Nephron (organoid): ENCODE results near the gene F11.

ENCODE experiments used
- H3K27ac Mint-ChIP-seq, 3 experiments: 2 replicates each; pipeline ENCODE4 v1.8.0; 2020; ENCODE audit warnings: mixed read lengths in 3 of 3, mild to moderate bottlenecking in 2 of 3, moderate library complexity in 1 of 3
- H3K27me3 Mint-ChIP-seq: 2 replicates; pipeline ENCODE4 v1.8.0; 2021; ENCODE audit warnings: low read depth, mild to moderate bottlenecking, moderate library complexity, mixed read lengths
- H3K36me3 Mint-ChIP-seq: 2 replicates; pipeline ENCODE4 v1.8.0; 2020; ENCODE audit warnings: low read depth, mixed read lengths
- H3K4me1 Mint-ChIP-seq: 2 replicates; pipeline ENCODE4 v1.8.0; 2020; ENCODE audit warnings: mixed read lengths
- H3K4me3 Mint-ChIP-seq, 3 experiments: 2 replicates each; pipeline ENCODE4 v1.8.0; 2020; ENCODE audit warnings: mild to moderate bottlenecking in 3 of 3, mixed read lengths in 3 of 3, moderate library complexity in 2 of 3
- H3K9me3 Mint-ChIP-seq: 2 replicates; pipeline ENCODE4 v1.8.0; 2020; ENCODE audit warnings: mixed read lengths
- CTCF ChIP-seq, 3 experiments: fragments of 200-600 bp; sonication (generic); IDR thresholded peaks; one replicate each; pipeline ENCODE4 v1.5.0; 2021; ENCODE audit warnings: antibody characterized with exemption in 3 of 3; ENCODE audit not compliant: unreplicated experiment in 3 of 3

Gene F11

DNA sequence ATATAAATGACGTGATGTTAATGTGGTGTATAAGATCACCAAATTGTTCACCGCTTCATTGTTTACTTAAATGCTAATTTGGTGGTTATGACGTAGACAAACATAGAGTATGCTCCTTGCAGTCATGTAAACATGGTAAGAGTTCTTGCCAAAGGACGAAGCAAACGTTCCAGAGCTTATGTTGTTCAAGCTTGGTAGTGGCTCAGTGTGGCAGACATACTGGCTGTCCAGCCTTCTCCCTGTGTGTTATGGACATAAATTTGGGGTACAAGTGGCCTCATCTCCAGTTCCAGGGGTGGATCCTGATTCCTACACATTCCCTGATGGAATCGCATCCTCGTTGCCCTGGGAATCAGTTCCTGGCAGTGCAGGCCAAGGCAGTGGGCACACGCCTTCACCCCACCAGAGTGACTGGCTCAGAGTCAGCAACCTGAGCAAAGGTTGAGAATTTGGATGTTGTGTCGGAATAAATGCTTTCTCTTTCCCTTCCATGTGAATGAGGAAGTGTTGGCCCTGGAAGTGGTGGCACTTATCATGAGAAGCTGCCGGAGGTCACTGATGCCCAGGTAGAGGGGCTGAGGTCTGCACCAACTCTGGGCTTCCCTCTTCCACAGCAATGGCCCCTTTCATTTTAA lies 25.4 kb downstream of the F11 start:
- Mint-ChIP-seq H3K27ac (no peak overlapping the region), H3K36me3 (no peaks in the 10 kb centered on the region), H3K27me3 (no peaks in the 10 kb centered on the region), H3K4me3 (no peak overlapping the region), H3K4me1 (no peaks in the 10 kb centered on the region), H3K9me3 (no peaks in the 10 kb centered on the region)
- TF ChIP-seq CTCF (IDR thresholded peaks at IDR 0.05; ENCODE audit: unreplicated experiment in 3 of 3): no peak

DNA sequence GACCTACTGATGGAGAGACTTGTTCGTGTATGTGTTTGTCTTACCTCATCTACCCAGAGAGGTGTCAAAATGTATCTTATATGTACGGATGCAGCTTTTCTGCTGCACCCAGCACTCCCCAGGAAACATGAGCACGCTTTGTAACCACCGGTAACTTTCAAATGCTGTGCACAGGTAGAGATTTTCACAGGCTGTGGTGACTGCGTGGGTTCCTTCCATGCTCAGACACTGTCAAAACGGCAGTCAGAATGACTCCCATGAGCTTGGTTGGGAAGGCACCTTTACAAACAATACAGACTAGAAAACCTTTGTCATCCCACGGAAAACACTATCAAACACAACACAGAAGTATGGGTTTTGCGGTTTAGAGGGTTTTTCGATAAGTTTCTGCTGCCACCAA lies 28.2 kb downstream of the F11 start:
- Mint-ChIP-seq H3K4me1 (peaks cover 5% of the 10 kb centered on the region), H3K27me3 (peaks cover 11% of the 10 kb centered on the region), H3K27ac (no peak overlapping the region), H3K36me3 (no peaks in the 10 kb centered on the region), H3K4me3 (no peak overlapping the region), H3K9me3 (no peaks in the 10 kb centered on the region)
- TF ChIP-seq CTCF (IDR thresholded peaks at IDR 0.05; ENCODE audit: unreplicated experiment in 3 of 3): no peak

- Mint-ChIP-seq H3K4me1 (peaks cover 5% of the 10 kb centered on the region), H3K36me3 (no peaks in the 10 kb centered on the region), H3K4me3 (no peak overlapping the region), H3K9me3 (no peaks in the 10 kb centered on the region), H3K27ac (no peak overlapping the region), H3K27me3 (peaks cover 28% of the 10 kb centered on the region)
- no peak for TF ChIP-seq CTCF (IDR thresholded peaks at IDR 0.05; ENCODE audit: unreplicated experiment in 3 of 3)
Measured at GRCh38 chr4:186296481-186296880, 30.5 kb downstream of the F11 start.

DNA sequence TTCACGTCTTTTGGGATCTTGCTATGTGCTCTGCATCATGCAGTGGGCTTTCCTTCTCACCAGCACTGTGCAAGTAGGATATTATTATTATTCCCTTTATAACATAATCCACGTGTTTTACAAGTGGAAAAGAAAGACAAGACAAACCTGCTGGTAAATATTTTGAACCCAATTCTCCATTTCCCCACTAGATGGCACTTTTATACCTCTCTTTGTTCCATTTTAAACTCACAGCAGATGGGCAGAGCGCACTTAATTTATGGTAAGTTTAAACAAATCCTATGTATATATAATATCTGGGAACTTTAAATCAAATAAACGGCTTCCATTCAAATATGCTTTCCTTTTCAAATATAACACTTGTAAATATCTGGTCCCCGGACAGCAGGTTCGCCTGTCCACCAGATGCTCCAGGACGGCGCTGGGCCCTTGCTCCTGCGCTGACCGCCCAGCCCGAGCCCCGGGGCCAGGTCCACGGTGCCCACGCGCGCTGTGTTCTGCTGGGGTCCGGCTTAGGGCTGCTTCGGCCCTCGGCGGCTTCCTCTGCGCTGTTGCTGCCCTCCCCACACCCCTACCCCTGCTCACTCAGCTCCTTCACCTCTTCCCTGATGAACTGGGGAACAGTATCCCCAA lies 31.1 kb downstream of the F11 start:
- peak; percentile 69 to 82 (median 70) for TF ChIP-seq CTCF (IDR thresholded peaks at IDR 0.05; ENCODE audit: unreplicated experiment in 3 of 3)
- Mint-ChIP-seq H3K4me1 (peaks cover 5% of the 10 kb centered on the region), H3K4me3 (no peak overlapping the region), H3K27ac (no peak overlapping the region), H3K36me3 (no peaks in the 10 kb centered on the region), H3K27me3 (peaks cover 28% of the 10 kb centered on the region), H3K9me3 (no peaks in the 10 kb centered on the region)

DNA sequence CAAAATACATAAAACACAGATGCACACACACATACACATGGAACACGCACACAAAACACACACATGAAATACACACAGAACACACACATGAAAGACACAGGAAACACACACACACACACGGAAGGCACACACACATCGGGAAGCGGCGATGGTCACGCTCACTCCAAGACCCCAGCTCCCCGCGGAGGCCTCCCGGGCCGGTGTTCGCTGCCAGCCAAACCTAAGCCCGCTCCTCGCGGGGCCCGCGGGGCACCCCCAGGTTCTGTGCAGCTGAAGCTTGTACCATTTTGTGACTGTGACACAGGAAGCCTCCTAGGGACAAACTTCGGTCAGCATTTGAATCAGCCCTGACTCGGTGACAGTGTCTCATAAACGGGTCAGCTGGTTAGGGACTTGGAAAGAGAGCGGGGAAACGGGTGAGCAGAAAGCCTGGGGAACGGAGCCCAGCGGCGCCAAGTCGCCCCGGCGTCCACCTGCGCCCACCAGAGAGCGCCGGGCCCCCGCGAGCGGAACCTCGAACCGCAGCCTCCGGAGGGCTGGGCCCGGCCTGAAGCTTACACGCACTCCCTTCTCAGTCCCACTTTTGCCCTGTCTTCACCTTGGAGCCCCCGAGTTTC lies 32.1 kb downstream of the F11 start:
- no peaks in the 10 kb centered on the region for H3K36me3 Mint-ChIP-seq
- no peaks in the 10 kb centered on the region for H3K9me3 Mint-ChIP-seq
- peak overlapping the region in 2 of 3 experiments; percentile 1 to 4 for H3K4me3 Mint-ChIP-seq
- peak overlapping the region in 1 of 3 experiments; percentile 2 for H3K27ac Mint-ChIP-seq
- peaks cover 28% of the 10 kb centered on the region for H3K27me3 Mint-ChIP-seq
- H3K4me1 Mint-ChIP-seq: peaks cover 5% of the 10 kb centered on the region
- TF ChIP-seq CTCF (IDR thresholded peaks at IDR 0.05; ENCODE audit: unreplicated experiment in 3 of 3): no peak
